Stimulated activated CD4-positive, alpha-beta T cell treated with anti-CD3 and anti-CD28 coated beads, Interleukin-4, amount 100 ng/mL, for 24 hours (primary cell): ENCODE data around the gene RASA3.
"Not testable (repeated sequence)": the region's sequence is repeated elsewhere in the genome, so short reads cannot be mapped to it uniquely, and the experiment has no call there.

Source experiments
- DNase-seq: peaks from one replicate; pipeline ENCODE4 v3.0.0-alpha.2; 2020

The RASA3 gene

GRCh38 chr13:113996912-113997745 is 135.3 kb downstream of the RASA3 start:
- DNase-seq: no peak

- DNase-seq: no peak
These were observed 136.1 kb downstream of the RASA3 start for GRCh38 chr13:113996081-113996911.

GRCh38 chr13:113995051-113995601 is 137.3 kb downstream of the RASA3 start:
- no peak for DNase-seq

- no peak for DNase-seq
These were observed 140.0 kb downstream of the RASA3 start for GRCh38 chr13:113992276-113993005.

- no peak for DNase-seq
These were observed 140.7 kb downstream of the RASA3 start for GRCh38 chr13:113991676-113992179.

- DNase-seq: no peak
These were observed 141.2 kb downstream of the RASA3 start for GRCh38 chr13:113991191-113991669.

- no peak for DNase-seq
These were observed 142.0 kb downstream of the RASA3 start for GRCh38 chr13:113990321-113990837.

- no peak for DNase-seq
These were observed 142.7 kb downstream of the RASA3 start for GRCh38 chr13:113989585-113990300.

GRCh38 chr13:113988859-113989258 is 143.6 kb downstream of the RASA3 start:
- not testable (repeated sequence) for DNase-seq

GRCh38 chr13:113982296-113982661 is 150.1 kb downstream of the RASA3 start:
- no peak for DNase-seq

GRCh38 chr13:113981611-113982295 is 150.7 kb downstream of the RASA3 start:
- no peak for DNase-seq

- DNase-seq: no peak
These were observed 151.2 kb downstream of the RASA3 start for GRCh38 chr13:113981194-113981605.

GRCh38 chr13:113980489-113981064 is 151.8 kb downstream of the RASA3 start:
- DNase-seq: no peak

GRCh38 chr13:113979791-113980471 is 152.5 kb downstream of the RASA3 start:
- no peak for DNase-seq

GRCh38 chr13:113978741-113979481 is 153.5 kb downstream of the RASA3 start:
- no peak for DNase-seq

GRCh38 chr13:113977976-113978375 is 154.4 kb downstream of the RASA3 start:
- no peak for DNase-seq

GRCh38 chr13:113976711-113977684 is 155.4 kb downstream of the RASA3 start:
- DNase-seq: no peak

- DNase-seq: no peak
These were observed 157.0 kb downstream of the RASA3 start for GRCh38 chr13:113975416-113975815.
